ENCODE measurements around the gene TMEM59L.

The TMEM59L gene

GRCh38 chr19:18669524-18669817 lies 56.8 kb downstream of the TMEM59L start:
- in situ Hi-C loops (cut with HindIII; ENCODE audit: low pct_ligation_motif_present, low sequenced_read_pairs), result no loop called here
- TF ChIP-seq CTCF (IDR thresholded peaks at IDR 0.05; ENCODE audit: low read depth, low read length, missing control alignments), result no peak
- peak; percentile 51 for DNase-seq
- H3K36me3 ChIP-seq (replicated peaks), result peaks cover 7% of the 10 kb centered on the region
- H3K27ac ChIP-seq, result no peak overlapping the region
- H3K4me3 ChIP-seq (ENCODE audit: low read depth, low read length), result no peak overlapping the region
- no peaks in the 10 kb centered on the region for H3K27me3 ChIP-seq (replicated peaks)

GRCh38 chr19:18669883-18670282 lies 57.2 kb downstream of the TMEM59L start:
- H3K27me3 ChIP-seq (replicated peaks), result no peaks in the 10 kb centered on the region
- in situ Hi-C loops (cut with HindIII; ENCODE audit: low pct_ligation_motif_present, low sequenced_read_pairs), result no loop called here
- no peak for DNase-seq
- no peak overlapping the region for H3K4me3 ChIP-seq (ENCODE audit: low read depth, low read length)
- no peak for TF ChIP-seq CTCF (IDR thresholded peaks at IDR 0.05; ENCODE audit: low read depth, low read length, missing control alignments)
- H3K36me3 ChIP-seq (replicated peaks), result peaks cover 7% of the 10 kb centered on the region
- H3K27ac ChIP-seq, result no peak overlapping the region

GRCh38 chr19:18670312-18670711 lies 57.6 kb downstream of the TMEM59L start:
- in situ Hi-C loops (cut with HindIII; ENCODE audit: low pct_ligation_motif_present, low sequenced_read_pairs), result no loop called here
- TF ChIP-seq CTCF (IDR thresholded peaks at IDR 0.05; ENCODE audit: low read depth, low read length, missing control alignments), result no peak
- Histone ChIP-seq H3K4me3 (ENCODE audit: low read depth, low read length) (no peak overlapping the region), H3K36me3 (replicated peaks) (peaks cover 7% of the 10 kb centered on the region), H3K27me3 (replicated peaks) (no peaks in the 10 kb centered on the region), H3K27ac (no peak overlapping the region)
- DNase-seq, result no peak
